IMR-90 (cell line): ENCODE measurements around the gene ZNF526. TPM values are rescaled to one million over a fixed set of nuclear protein-coding genes. Genes with fewer than 3 reads are reported as not detected.

Experiments used
- ATAC-seq: fragments of 200-7000 bp; cut with Tn5 transposase; 2 replicates; pipeline ENCODE4 v1.9.1; 2020; ENCODE audit warnings: low read depth, mild to moderate bottlenecking, moderate library complexity
- BruUV-seq: library from RNA; stranded (reverse); fragments of 400-500 nt; replicated peaks from 2 replicates; lab custom pipeline; 2021; lab: Mats Ljungman, UMichigan
- CTCF ChIA-PET: fragments of 300-600 bp; formaldehyde crosslinking; extraction: SDS; loops from one replicate; lab custom pipeline; 2021; ENCODE audit warnings: antibody characterized with exemption; lab: Yijun Ruan, JAX
- POLR2A ChIA-PET: fragments of 300-600 bp; sonication (Branson Sonifier 250); formaldehyde crosslinking; loops from one replicate; lab custom pipeline; 2022; ENCODE audit warnings: antibody characterized with exemption; ENCODE audit not compliant: unreplicated experiment; lab: Charles Lee
- DNase-seq: peaks from one replicate; pipeline ENCODE4 v3.0.0; 2013
- H2AFZ ChIP-seq: replicated peaks from 2 replicates; pipeline ENCODE3; 2013; ENCODE audit warnings: low read length, mild to moderate bottlenecking; ENCODE audit not compliant: poor library complexity
- H2AK5ac ChIP-seq: 2 replicates; pipeline ENCODE4 v1.6.1; 2013; ENCODE audit warnings: low read depth, low read length, inconsistent platforms
- H2AK9ac ChIP-seq: replicated peaks from 2 replicates; pipeline ENCODE3; 2013; ENCODE audit warnings: mild to moderate bottlenecking, low read depth, low read length, moderate library complexity; ENCODE audit not compliant: poor library complexity
- H2BK120ac ChIP-seq: 2 replicates; pipeline ENCODE4 v1.6.1; 2013; ENCODE audit warnings: low read depth, low read length, inconsistent platforms
- H2BK15ac ChIP-seq: 3 replicates; pipeline ENCODE4 v1.6.1; 2013; ENCODE audit warnings: low read depth, low read length, inconsistent platforms
- H2BK20ac ChIP-seq: 2 replicates; pipeline ENCODE4 v1.6.1; 2013; ENCODE audit warnings: low read depth, mild to moderate bottlenecking, inconsistent platforms, low read length, moderate library complexity
- H2BK5ac ChIP-seq: 2 replicates; pipeline ENCODE4 v1.6.1; 2013; ENCODE audit warnings: mild to moderate bottlenecking, low read depth, low read length, inconsistent platforms; ENCODE audit not compliant: poor library complexity, severe bottlenecking
- H3K14ac ChIP-seq: replicated peaks from 2 replicates; pipeline ENCODE4 v1.6.1; 2013; ENCODE audit warnings: low read depth, low read length, inconsistent platforms
- H3K18ac ChIP-seq: 2 replicates; pipeline ENCODE4 v1.6.1; 2013; ENCODE audit warnings: low read depth, low read length, control low read depth
- H3K23ac ChIP-seq: 2 replicates; pipeline ENCODE4 v1.6.1; 2013; ENCODE audit warnings: low read depth, low read length, inconsistent platforms
- H3K27ac ChIP-seq: 2 replicates; pipeline ENCODE4 v1.5.1; 2013; ENCODE audit warnings: mild to moderate bottlenecking, control low read depth, low read length; ENCODE audit not compliant: insufficient read depth
- H3K27me3 ChIP-seq: 2 replicates; pipeline ENCODE4 v1.6.1; 2013; ENCODE audit warnings: low read length; ENCODE audit not compliant: control insufficient read depth, insufficient read depth
- H3K36me3 ChIP-seq: 2 replicates; pipeline ENCODE4 v1.6.1; 2013; ENCODE audit warnings: low read length, mixed read lengths; ENCODE audit not compliant: control insufficient read depth, insufficient read depth
- H3K4ac ChIP-seq: 2 replicates; pipeline ENCODE4 v1.6.1; 2013; ENCODE audit warnings: low read depth, low read length, inconsistent platforms
- H3K4me1 ChIP-seq: 2 replicates; pipeline ENCODE4 v1.6.1; 2013; ENCODE audit warnings: low read length, mixed read lengths; ENCODE audit not compliant: control insufficient read depth, insufficient read depth
- H3K4me2 ChIP-seq: 2 replicates; pipeline ENCODE4 v1.6.1; 2013; ENCODE audit warnings: low read depth, mild to moderate bottlenecking, control low read depth, low read length, moderate library complexity
- H3K4me3 ChIP-seq: 2 replicates; pipeline ENCODE4 v1.5.1; 2013; ENCODE audit warnings: low read depth, mild to moderate bottlenecking, control low read depth, low read length, moderate library complexity; ENCODE audit not compliant: insufficient read depth
- H3K56ac ChIP-seq: 2 replicates; pipeline ENCODE4 v1.6.1; 2013; ENCODE audit warnings: low read length, inconsistent platforms; ENCODE audit not compliant: insufficient read depth; ENCODE audit errors: extremely low read depth
- H3K79me1 ChIP-seq, 2 experiments: 2 replicates each; pipeline ENCODE4 v1.6.1; 2013; ENCODE audit warnings: low read length in 2 of 2, inconsistent platforms in 1 of 2, low read depth in 1 of 2
- H3K9ac ChIP-seq: 2 replicates; pipeline ENCODE4 v1.6.1; 2013; ENCODE audit warnings: low read depth, low read length, control low read depth
- H3K9me1 ChIP-seq: 2 replicates; pipeline ENCODE4 v1.6.1; 2013; ENCODE audit warnings: low read length, inconsistent platforms; ENCODE audit not compliant: insufficient read depth
- H3K9me3 ChIP-seq: 2 replicates; pipeline ENCODE4 v1.6.1; 2013; ENCODE audit warnings: low read length; ENCODE audit not compliant: control insufficient read depth, insufficient read depth
- H4K20me1 ChIP-seq: 2 replicates; pipeline ENCODE4 v1.6.1; 2013; ENCODE audit warnings: low read length, inconsistent platforms; ENCODE audit not compliant: insufficient read depth
- H4K5ac ChIP-seq: 2 replicates; pipeline ENCODE4 v1.6.1; 2013; ENCODE audit warnings: mild to moderate bottlenecking, low read depth, low read length, control low read depth
- H4K8ac ChIP-seq, 2 experiments: 2 replicates each; pipeline ENCODE4 v1.6.1; 2013; ENCODE audit warnings: low read depth in 2 of 2, low read length in 2 of 2, control low read depth in 1 of 2, inconsistent platforms in 1 of 2
- H4K91ac ChIP-seq: 2 replicates; pipeline ENCODE4 v1.6.1; 2013; ENCODE audit warnings: low read depth, low read length, inconsistent platforms; ENCODE audit not compliant: insufficient read depth
- CEBPB ChIP-seq: IDR thresholded peaks from 2 replicates; pipeline ENCODE4 v1.6.1; 2012; ENCODE audit warnings: low read depth, low read length, improper control_type of control experiment
- CHD1 ChIP-seq: IDR thresholded peaks from 2 replicates; pipeline ENCODE4 v1.6.1; 2012; ENCODE audit warnings: low read depth, low read length, improper control_type of control experiment
- CTCF ChIP-seq: conservative IDR thresholded peaks from 2 replicates; pipeline ENCODE4 v1.5.1; 2012; ENCODE audit warnings: mild to moderate bottlenecking, low read depth, low read length, improper control_type of control experiment
- ELK1 ChIP-seq: fragments of 150-350 bp; IDR thresholded peaks from 2 replicates; pipeline ENCODE4 v1.6.1; 2016; ENCODE audit warnings: low read depth, mild to moderate bottlenecking, low read length, moderate library complexity, borderline replicate concordance
- FOS ChIP-seq: fragments of 150-350 bp; IDR thresholded peaks from 2 replicates; pipeline ENCODE4 v1.6.1; 2016; ENCODE audit warnings: low read depth, low read length
- MAFK ChIP-seq: IDR thresholded peaks from 2 replicates; pipeline ENCODE4 v1.6.1; 2012; ENCODE audit warnings: low read depth, low read length, improper control_type of control experiment
- MAZ ChIP-seq: IDR thresholded peaks from 2 replicates; pipeline ENCODE4 v1.6.1; 2012; ENCODE audit warnings: low read depth, mild to moderate bottlenecking, low read length, improper control_type of control experiment, moderate library complexity, borderline replicate concordance
- MXI1 ChIP-seq: IDR thresholded peaks from 2 replicates; pipeline ENCODE4 v1.6.1; 2012; ENCODE audit warnings: low read depth, mild to moderate bottlenecking, low read length, moderate library complexity, borderline replicate concordance
- NFE2L2 ChIP-seq: fragments of 150-350 bp; IDR thresholded peaks from 2 replicates; pipeline ENCODE4 v1.6.1; 2016; ENCODE audit warnings: low read depth, mild to moderate bottlenecking, low read length
- POLR2A ChIP-seq: IDR thresholded peaks from 2 replicates; pipeline ENCODE4 v1.6.1; 2012; ENCODE audit warnings: mild to moderate bottlenecking, low read depth, low read length
- RAD21 ChIP-seq: IDR thresholded peaks from 2 replicates; pipeline ENCODE4 v1.6.1; 2012; ENCODE audit warnings: low read length, improper control_type of control experiment
- RCOR1 ChIP-seq: IDR thresholded peaks from 2 replicates; pipeline ENCODE4 v1.6.1; 2012; ENCODE audit warnings: mild to moderate bottlenecking, low read length, improper control_type of control experiment; ENCODE audit not compliant: insufficient replicate concordance
- RFX5 ChIP-seq: IDR thresholded peaks from 2 replicates; pipeline ENCODE4 v1.8.0; 2012; ENCODE audit warnings: low read depth, mild to moderate bottlenecking, low read length, moderate library complexity
- SMC3 ChIP-seq: fragments of 150-350 bp; IDR thresholded peaks from 2 replicates; pipeline ENCODE4 v1.6.1; 2016; ENCODE audit warnings: low read depth, mild to moderate bottlenecking, antibody characterized with exemption, low read length, moderate library complexity
- USF2 ChIP-seq: fragments of 150-350 bp; IDR thresholded peaks from 2 replicates; pipeline ENCODE4 v1.6.1; 2017; ENCODE audit warnings: mild to moderate bottlenecking, antibody characterized with exemption, low read length, low read depth
- WGBS, 2 experiments: methylation state at CpG; one replicate each; pipeline versions ENCODE4 v1.1.5 to v1.1.7; 2013; ENCODE audit warnings: missing lambda C conversion rate in 2 of 2; ENCODE audit not compliant: insufficient read length in 1 of 2; ENCODE audit errors: extremely low coverage in 2 of 2; 5-methylcytosine and 5-hydroxymethylcytosine counted together
- dilution Hi-C: fragments of 300-500 bp; cut with HindIII; formaldehyde crosslinking; loops from one replicate; pipeline ENCODE4 v1.14.3; 2018; ENCODE audit warnings: low sequenced_read_pairs; ENCODE audit not compliant: unreplicated experiment
- in situ Hi-C: fragments of 300-500 bp; cut with MboI; formaldehyde crosslinking; loops from 3 replicates; pipeline ENCODE4 v1.14.3; 2019; ENCODE audit warnings: low sequenced_read_pairs, inconsistent platforms, mixed read lengths
- intact Hi-C: fragments of 100-400 bp; cut with micrococcal nuclease; formaldehyde crosslinking; loops from 2 replicates; pipeline ENCODE4 v1.10.0; 2022
- polyA plus RNA-seq, 3 experiments: library from polyadenylated mRNA; depleted of rRNA; stranded (reverse); fragments of >200 nt; gene quantifications; 2 replicates each; pipeline ENCODE4 v1.2.3, GENCODE V29; 2012; ENCODE audit warnings: low replicate concordance in 1 of 3
- total RNA-seq: library from RNA; depleted of rRNA; stranded (reverse); fragments of >200 nt; gene quantifications from 2 replicates; pipeline ENCODE4 v1.2.3, GENCODE V29; 2012

Gene ZNF526
- total and polyA plus RNA-seq, 2 of the 4 experiments (the other 2 are of a cell fraction), result 7.3 to 13.6 TPM

GRCh38 chr19:42268142-42268703 lies 48.1 kb downstream of the ZNF526 start:
- Histone ChIP-seq H3K4me1 (peaks cover 10% of the 10 kb centered on the region), H2BK20ac (peak overlapping the region; percentile 92), H3K27me3 (no peaks in the 10 kb centered on the region), H2AFZ (peak overlapping the region; percentile 99), H3K4me2 (peak overlapping the region; percentile 76), H3K4ac (peak overlapping the region; percentile 97), H4K8ac (peak overlapping the region; percentile 21 to 98; a peak in 3 of 4 replicates), H2AK9ac (peak overlapping the region; percentile 79), H3K14ac (peak overlapping the region; percentile 98), H4K20me1 (no peaks in the 10 kb centered on the region), H3K27ac (peak overlapping the region; percentile 90), H3K79me1 (peaks cover 15 to 29% of the 10 kb centered on the region in 2 experiments), H3K4me3 (peak overlapping the region; percentile 55), H3K36me3 (peaks cover 2% of the 10 kb centered on the region; the same call in 1 of the 2 replicates), H2AK5ac (peak overlapping the region; percentile 56; the same call in 1 of the 2 replicates), H3K9me3 (no peaks in the 10 kb centered on the region), H4K5ac (peak overlapping the region; percentile 55), H2BK5ac (peak overlapping the region; percentile 95), H3K56ac (peak overlapping the region; percentile 99), H2BK15ac (peak overlapping the region; percentile 84; the same call in 1 of the 3 replicates), H3K23ac (peak overlapping the region; percentile 97), H4K91ac (peak overlapping the region; percentile 98), H2BK120ac (peak overlapping the region; percentile 98), H3K9me1 (peaks cover 4% of the 10 kb centered on the region), H3K18ac (peak overlapping the region; percentile 85), H3K9ac (peak overlapping the region; percentile 86)
- ATAC-seq (peak; percentile 82), DNase-seq (peak; percentile 99)
- BruUV-seq, result no TSS peak
- POLR2A ChIA-PET, result no interaction called here
- intact Hi-C loops (no loop called here), dilution Hi-C loops (no loop called here), in situ Hi-C loops (no loop called here)
- CTCF ChIA-PET, result no interaction called here
- WGBS, 2 experiments, result 0% methylated on average over 15 of the region's 46 CpGs; no CpG with 5 or more reads in 1 of the 2 experiments
- TF ChIP-seq MAZ (peak; percentile 77; the same call in 1 of the 2 replicates), MXI1 (peak; percentile 59; the same call in 1 of the 2 replicates), CHD1 (no peak), POLR2A (peak; percentile 79), FOS (peak; percentile 30; the same call in 1 of the 2 replicates), ELK1 (no peak), RAD21 (no peak), NFE2L2 (no peak), CTCF (0 out of 2 replicates have a peak, but pooled peaks have one; percentile 3), RFX5 (peak; percentile 68), RCOR1 (no peak), USF2 (peak; percentile 83), CEBPB (peak; percentile 45; the same call in 1 of the 2 replicates), MAFK (no peak), SMC3 (no peak)
